ENCODE results near the gene ECM1. TPM values are rescaled to one million over a fixed set of nuclear protein-coding genes. Genes with fewer than 3 reads are reported as not detected.

The ECM1 gene
- total RNA-seq, result 0.41 TPM

DNA sequence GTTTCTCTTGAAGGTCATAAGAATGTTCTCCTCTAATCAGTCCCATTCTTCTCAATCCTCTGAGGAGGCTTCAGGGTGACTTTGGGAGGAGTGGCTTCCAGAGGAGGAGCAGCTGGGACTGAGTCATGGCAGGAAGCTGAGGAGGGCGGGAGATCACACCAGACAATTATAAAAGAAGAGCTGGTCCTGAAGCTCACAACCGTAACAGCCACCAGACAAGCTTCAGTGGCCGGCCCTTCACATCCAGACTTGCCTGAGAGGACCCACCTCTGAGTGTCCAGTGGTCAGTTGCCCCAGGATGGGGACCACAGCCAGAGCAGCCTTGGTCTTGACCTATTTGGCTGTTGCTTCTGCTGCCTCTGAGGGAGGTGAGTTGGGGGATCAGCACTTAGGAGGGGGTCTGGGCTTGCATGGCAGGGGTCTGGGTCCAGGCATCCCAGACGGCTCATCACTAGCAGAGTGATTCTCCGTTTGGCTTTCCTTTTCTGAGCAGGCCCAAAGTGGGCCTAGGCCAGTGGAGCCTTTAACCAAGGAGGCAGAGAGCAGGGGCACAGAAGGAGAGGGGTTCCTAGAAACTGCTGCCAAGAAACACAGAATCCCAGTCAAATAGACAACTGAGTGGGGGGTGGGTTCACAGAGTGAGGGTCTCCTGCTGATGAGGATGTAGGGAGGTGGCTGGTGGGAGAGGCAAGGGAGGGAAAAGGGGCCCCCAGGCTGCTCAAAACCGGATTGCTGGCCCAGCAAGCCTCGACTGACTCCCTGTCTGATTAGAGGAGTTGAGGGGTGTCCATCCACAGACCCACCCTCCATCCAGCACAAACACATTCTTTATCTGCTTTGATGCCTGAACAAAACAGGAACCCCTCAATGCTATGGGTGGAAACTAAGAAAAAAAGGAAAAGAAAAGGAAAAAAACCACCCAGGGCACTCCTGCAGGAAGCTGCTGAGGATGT, at the start of gene ECM1:
ECM1 (plus strand) TSS at position 198 of the 953 bp plus-strand sequence; CDS start at position 299, 101 bp downstream.
- DNase-seq (ENCODE audit: low spot score in 2 of 2) (peak in 1 of 2 donors; percentile 71), FAIRE-seq (no peak)

DNA sequence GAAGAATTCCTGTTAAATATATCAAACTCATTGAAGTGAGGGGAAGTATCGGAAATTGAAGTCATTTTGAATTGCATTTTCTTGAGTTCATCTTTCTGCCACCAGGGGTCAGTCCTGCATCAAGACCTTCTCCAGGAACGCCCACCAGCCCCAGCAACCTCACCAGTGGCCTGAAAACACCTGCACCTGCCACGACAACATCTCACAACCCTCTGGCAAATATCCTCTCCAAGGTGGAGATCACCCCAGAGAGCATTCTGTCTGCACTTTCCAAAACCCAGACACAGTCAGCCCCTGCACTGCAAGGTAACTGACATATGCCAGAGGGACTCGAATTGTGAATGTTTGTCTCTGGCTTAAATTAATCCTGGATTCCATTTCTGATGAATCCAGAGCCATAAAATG, 43.5 kb upstream of the ECM1 start:
- FAIRE-seq (no peak), DNase-seq (ENCODE audit: low spot score in 2 of 2) (peak in 1 of 2 donors; percentile 65)

DNA sequence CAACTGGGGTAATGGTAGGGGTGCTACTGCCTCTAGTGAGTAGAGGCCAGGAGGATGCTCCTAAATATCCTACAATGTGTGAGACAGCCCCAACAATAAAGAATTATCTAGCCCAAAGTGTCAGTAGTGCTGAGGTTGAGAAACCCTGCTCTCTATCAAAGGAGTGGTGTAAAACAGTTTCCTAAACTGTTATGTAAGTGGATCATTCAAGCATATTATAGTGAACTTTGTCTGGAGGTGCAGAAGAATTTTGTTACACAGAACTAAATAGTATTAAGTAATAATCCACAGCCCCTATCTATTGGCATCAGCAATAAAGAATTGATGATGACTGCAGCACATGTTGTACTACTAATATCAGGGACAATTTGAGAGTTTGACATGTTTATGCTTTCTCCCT, 40.9 kb upstream of the ECM1 start:
- FAIRE-seq (no peak), DNase-seq (ENCODE audit: low spot score in 2 of 2) (no peak)

DNA sequence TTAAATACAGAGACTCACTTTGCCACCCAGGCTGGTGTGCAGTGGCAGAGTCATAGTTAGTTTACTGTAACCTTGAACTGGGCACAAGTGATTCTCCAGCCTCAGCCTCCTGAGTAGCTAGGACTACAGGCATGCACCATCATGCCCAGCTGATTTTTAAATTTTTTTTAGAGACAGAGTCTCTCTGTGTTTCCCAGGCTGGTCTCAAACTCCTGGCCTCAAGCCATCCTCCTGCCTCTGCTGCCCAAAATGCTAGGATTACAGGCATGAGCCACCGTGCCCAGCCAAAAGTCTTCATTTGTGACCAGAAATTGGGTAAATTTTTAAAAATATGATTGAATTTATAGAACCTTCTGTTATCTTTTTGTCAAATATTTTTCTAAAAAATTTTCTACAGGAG, 38.6 kb upstream of the ECM1 start:
- FAIRE-seq, result no peak

GRCh38 chr1:150472601-150473200, 35.2 kb upstream of the ECM1 start:
- FAIRE-seq, result no peak
- no peak for DNase-seq (ENCODE audit: low spot score in 2 of 2)

More for the DNA sequence above, 38.6 kb upstream of the ECM1 start:
- DNase-seq (ENCODE audit: low spot score in 2 of 2), result no peak

- FAIRE-seq (no peak), DNase-seq (ENCODE audit: low spot score in 2 of 2) (no peak)
These were observed 34.2 kb upstream of the ECM1 start for GRCh38 chr1:150473659-150474058.

DNA sequence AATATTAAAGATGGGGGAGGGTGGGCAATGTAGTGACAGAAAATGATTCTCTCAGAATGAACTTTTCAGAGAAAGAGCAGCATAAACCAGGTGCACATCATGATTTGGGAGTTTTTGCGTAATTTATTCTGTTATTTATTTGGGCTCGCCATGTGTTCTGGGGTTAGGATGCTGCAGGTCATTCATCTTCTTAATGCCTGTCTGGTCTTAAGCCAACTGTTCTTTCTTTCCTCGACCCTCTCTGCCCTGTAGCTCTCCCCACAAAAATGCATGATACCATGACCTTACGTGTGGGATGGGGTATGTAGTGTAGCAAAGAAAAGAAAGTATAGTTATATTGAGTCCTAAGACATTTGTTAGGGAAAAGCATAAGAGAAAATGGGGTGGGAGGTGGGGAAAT, 33.0 kb upstream of the ECM1 start:
- DNase-seq (ENCODE audit: low spot score in 2 of 2), result no peak
- no peak for FAIRE-seq

GRCh38 chr1:150476754-150477153, 31.2 kb upstream of the ECM1 start:
- FAIRE-seq (no peak), DNase-seq (ENCODE audit: low spot score in 2 of 2) (no peak)

DNA sequence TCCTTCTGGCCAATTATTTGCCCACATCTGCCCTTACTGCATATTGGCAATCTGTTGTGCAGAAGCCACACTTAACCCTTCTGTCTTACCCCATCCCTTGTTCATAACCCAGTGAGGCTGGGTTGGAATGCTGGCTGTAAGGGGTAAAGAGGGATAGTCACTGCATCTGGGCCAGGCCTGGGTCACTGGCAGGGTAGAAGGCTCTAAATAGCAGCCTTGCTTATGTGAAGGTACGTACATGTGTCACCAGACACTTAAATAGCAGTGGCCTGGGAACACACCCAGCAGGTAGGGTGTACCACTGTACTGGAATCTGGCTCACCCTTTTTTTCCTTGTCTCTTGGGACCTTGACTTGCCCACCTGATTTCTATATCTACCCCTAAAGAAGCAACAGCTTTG, 30.6 kb upstream of the ECM1 start:
- DNase-seq (ENCODE audit: low spot score in 2 of 2) (no peak), FAIRE-seq (no peak)

DNA sequence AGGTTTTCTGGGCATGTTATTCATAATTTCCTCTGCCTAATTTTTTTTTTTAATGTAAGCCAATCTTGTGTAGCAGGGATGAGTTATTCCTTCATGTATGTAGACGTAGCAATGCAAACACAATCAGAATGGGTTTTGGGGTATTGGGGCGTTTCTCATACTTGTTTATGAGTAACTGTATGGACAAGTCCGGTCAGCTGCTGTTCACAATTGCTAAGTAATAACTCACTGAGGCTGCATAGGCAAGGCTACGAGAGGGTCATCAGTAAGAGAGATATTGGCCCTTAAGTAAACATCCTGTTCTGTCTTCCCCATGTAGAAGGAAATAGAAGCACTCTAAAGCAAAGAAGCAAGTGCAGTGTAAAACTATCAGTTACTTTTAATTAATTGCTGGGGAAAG, 30.2 kb upstream of the ECM1 start:
- no peak for DNase-seq (ENCODE audit: low spot score in 2 of 2)
- no peak for FAIRE-seq

DNA sequence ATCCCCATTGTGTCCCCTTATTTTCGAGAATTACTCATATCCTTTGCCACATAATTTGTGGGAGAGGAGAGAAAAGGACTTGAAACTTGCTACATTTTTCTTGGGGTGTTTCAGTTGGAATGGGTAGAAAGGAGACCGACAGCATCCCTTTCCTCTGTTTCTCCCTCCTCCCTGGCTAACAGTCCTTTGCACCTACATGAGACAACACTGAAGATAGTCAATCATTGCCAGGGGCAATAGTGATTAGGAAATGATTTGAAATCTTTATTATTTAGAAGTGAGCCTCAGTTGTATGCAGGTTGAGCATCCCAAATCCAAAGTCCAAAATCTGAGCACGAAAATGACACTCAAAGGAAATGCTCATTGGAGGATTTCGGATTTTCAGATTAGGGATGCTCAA, 28.5 kb upstream of the ECM1 start:
- FAIRE-seq, result no peak
- no peak for DNase-seq (ENCODE audit: low spot score in 2 of 2)

- FAIRE-seq (no peak), DNase-seq (ENCODE audit: low spot score in 2 of 2) (no peak)
These were observed 28.0 kb upstream of the ECM1 start for GRCh38 chr1:150479927-150480352.

- DNase-seq (ENCODE audit: low spot score in 2 of 2), result no peak
These were observed 23.5 kb upstream of the ECM1 start for GRCh38 chr1:150484431-150484830.

GRCh38 chr1:150484861-150485260, 23.0 kb upstream of the ECM1 start:
- FAIRE-seq (no peak), DNase-seq (ENCODE audit: low spot score in 2 of 2) (no peak)

More at GRCh38 chr1:150484431-150484830, 23.5 kb upstream of the ECM1 start:
- FAIRE-seq, result no peak

GRCh38 chr1:150486966-150487762, 20.7 kb upstream of the ECM1 start, which contains the start of gene TARS2:
TARS2 (plus strand) TSS chr1:150487419; CDS start chr1:150487451, 32 bp downstream.
- FAIRE-seq (no peak), DNase-seq (ENCODE audit: low spot score in 2 of 2) (peak; percentile 78 to 93)

DNA sequence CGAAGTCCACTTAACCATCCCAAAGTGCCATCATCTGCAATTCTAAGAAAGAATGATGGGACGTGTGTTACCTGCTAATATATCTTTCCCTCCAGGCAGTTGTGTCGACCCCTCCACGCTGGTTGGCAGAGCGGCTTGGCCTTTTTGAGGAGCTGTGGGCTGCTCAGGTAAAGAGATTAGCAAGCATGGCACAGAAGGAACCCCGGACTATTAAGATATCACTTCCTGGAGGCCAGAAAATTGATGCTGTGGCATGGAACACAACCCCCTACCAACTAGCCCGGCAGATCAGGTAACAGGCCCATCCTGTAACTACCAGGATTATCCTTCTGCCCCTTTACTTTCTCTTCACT, 20.2 kb upstream of the ECM1 start:
- FAIRE-seq, result no peak

GRCh38 chr1:150493175-150493574, 14.7 kb upstream of the ECM1 start:
- FAIRE-seq (no peak), DNase-seq (ENCODE audit: low spot score in 2 of 2) (no peak)

More for the DNA sequence above, 20.2 kb upstream of the ECM1 start:
- no peak for DNase-seq (ENCODE audit: low spot score in 2 of 2)

GRCh38 chr1:150498342-150498741, 9.6 kb upstream of the ECM1 start:
- FAIRE-seq, result no peak

GRCh38 chr1:150505431-150505830, 2.5 kb upstream of the ECM1 start:
- DNase-seq (ENCODE audit: low spot score in 2 of 2), result no peak
- no peak for FAIRE-seq

More at GRCh38 chr1:150498342-150498741, 9.6 kb upstream of the ECM1 start:
- no peak for DNase-seq (ENCODE audit: low spot score in 2 of 2)

- DNase-seq (ENCODE audit: low spot score in 2 of 2) (no peak), FAIRE-seq (no peak)
These were observed 1.1 kb downstream of the ECM1 start for GRCh38 chr1:150508982-150509381.

DNA sequence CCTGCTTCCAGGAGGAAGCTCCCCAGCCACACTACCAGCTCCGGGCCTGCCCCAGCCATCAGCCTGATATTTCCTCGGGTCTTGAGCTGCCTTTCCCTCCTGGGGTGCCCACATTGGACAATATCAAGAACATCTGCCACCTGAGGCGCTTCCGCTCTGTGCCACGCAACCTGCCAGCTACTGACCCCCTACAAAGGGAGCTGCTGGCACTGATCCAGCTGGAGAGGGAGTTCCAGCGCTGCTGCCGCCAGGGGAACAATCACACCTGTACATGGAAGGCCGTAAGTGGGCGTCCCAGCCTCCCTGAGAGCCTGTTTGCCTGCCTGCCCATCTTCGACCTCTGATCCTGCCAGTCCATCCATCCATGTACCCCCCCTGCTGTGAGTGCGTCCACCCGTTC, 3.6 kb downstream of the ECM1 start:
- FAIRE-seq (no peak), DNase-seq (ENCODE audit: low spot score in 2 of 2) (no peak)
